ENCODE results near the gene RNF39. TPM values are rescaled to one million over a fixed set of nuclear protein-coding genes. Genes with fewer than 3 reads are reported as not detected.

The RNF39 gene
- total and polyA plus RNA-seq, 2 donors (not counting 3 experiments of a cell fraction or from before 2014, with no cell fraction given) = not detected

GRCh38 chr6:30029588-30029987 is 46.0 kb downstream of the RNF39 start:
- Histone ChIP-seq H3K4me1 (ENCODE audit: control insufficient read depth, extremely low read depth, insufficient read depth, low read length) (no peaks in the 10 kb centered on the region), H3K4me3 (replicated peaks in 1 of 3; ENCODE audit: insufficient read depth in 1 of 3, low read depth in 1 of 3, low read length in 3 of 3) (no peak overlapping the region), H3K9me3 (replicated peaks; ENCODE audit: control insufficient read depth, insufficient read depth, low read length) (no peaks in the 10 kb centered on the region), H3K9ac (replicated peaks; ENCODE audit: extremely low read depth, insufficient read depth, low read length) (no peak overlapping the region), H3K79me2 (ENCODE audit: control insufficient read depth, insufficient read depth, low read length) (no peaks in the 10 kb centered on the region), H3K4me2 (ENCODE audit: insufficient read depth, low read length) (no peak overlapping the region), H2AFZ (ENCODE audit: low read depth, low read length) (no peak overlapping the region), H4K20me1 (replicated peaks; ENCODE audit: control insufficient read depth, extremely low read depth, insufficient read depth, low read length) (no peaks in the 10 kb centered on the region), H3K9me1 (replicated peaks; ENCODE audit: control insufficient read depth, extremely low read depth, insufficient read depth, low read length) (no peaks in the 10 kb centered on the region), H3K27ac (ENCODE audit: insufficient read depth, low read depth, low read length) (no peak overlapping the region), H3K27me3 (ENCODE audit: control insufficient read depth in 2 of 2, insufficient read depth in 2 of 2, low read length in 2 of 2) (no peaks in the 10 kb centered on the region), H3K36me3 (ENCODE audit: control insufficient read depth in 2 of 2, extremely low read depth in 1 of 2, insufficient read depth in 2 of 2, low read length in 2 of 2) (no peaks in the 10 kb centered on the region)
- POLR2A ChIA-PET = no interaction called here
- intact Hi-C loops (cut with micrococcal nuclease) (loop anchor here (10.0 kb wide), 1 partner anchor 145 kb away; no protein-coding TSS in a partner anchor), dilution Hi-C loops (cut with MboI; ENCODE audit: extremely low pct_ligation_motif_present, low sequenced_read_pairs) (no loop called here)
- BruUV-seq (replicated peaks) = no TSS peak
- CTCF ChIA-PET = no interaction called here
- DNase-seq (ENCODE audit: low read depth, low spot score) (no peak), FAIRE-seq (no peak)
- TF ChIP-seq EZH2 (IDR thresholded peaks at IDR 0.05; ENCODE audit: borderline replicate concordance, low read depth, low read length, severe bottlenecking) = no peak
- no peak for TF ChIP-seq FOS (IDR thresholded peaks at IDR 0.05; ENCODE audit: borderline replicate concordance, insufficient read depth, low read length)

DNA sequence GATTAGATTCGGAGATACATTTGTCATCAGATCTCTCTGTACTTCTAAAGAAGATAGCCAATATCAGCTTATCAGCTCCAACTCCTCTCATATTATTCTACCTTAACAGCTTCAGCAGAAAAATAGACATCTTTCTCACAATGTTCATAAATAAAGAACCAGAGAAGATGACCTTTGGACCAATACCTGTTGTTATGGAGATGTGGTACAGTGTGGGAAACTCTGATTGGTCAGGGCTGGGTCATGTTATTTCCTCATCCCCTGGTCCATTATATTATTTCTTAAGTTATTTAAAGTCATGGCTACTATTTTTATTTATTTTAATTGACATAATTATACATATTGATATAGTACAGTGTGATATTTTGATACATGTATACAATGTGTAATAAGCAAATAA is 50.4 kb downstream of the RNF39 start:
- intact Hi-C loops (cut with micrococcal nuclease) = loop anchor here (10.0 kb wide), 1 partner anchor 150 kb away; no protein-coding TSS in a partner anchor

More for the DNA sequence above, 50.4 kb downstream of the RNF39 start:
- no peaks in the 10 kb centered on the region for H3K36me3 ChIP-seq (ENCODE audit: control insufficient read depth in 2 of 2, extremely low read depth in 1 of 2, insufficient read depth in 2 of 2, low read length in 2 of 2)
- H4K20me1 ChIP-seq (replicated peaks; ENCODE audit: control insufficient read depth, extremely low read depth, insufficient read depth, low read length) = no peaks in the 10 kb centered on the region
- H3K9me3 ChIP-seq (replicated peaks; ENCODE audit: control insufficient read depth, insufficient read depth, low read length) = no peaks in the 10 kb centered on the region
- no peaks in the 10 kb centered on the region for H3K79me2 ChIP-seq (ENCODE audit: control insufficient read depth, insufficient read depth, low read length)
- no peak overlapping the region for H3K4me3 ChIP-seq (replicated peaks in 1 of 3; ENCODE audit: insufficient read depth in 1 of 3, low read depth in 1 of 3, low read length in 3 of 3)
- dilution Hi-C loops (cut with MboI; ENCODE audit: extremely low pct_ligation_motif_present, low sequenced_read_pairs) = no loop called here
- no peaks in the 10 kb centered on the region for H3K4me1 ChIP-seq (ENCODE audit: control insufficient read depth, extremely low read depth, insufficient read depth, low read length)
- no peaks in the 10 kb centered on the region for H3K27me3 ChIP-seq (ENCODE audit: control insufficient read depth in 2 of 2, insufficient read depth in 2 of 2, low read length in 2 of 2)
- no peaks in the 10 kb centered on the region for H3K9me1 ChIP-seq (replicated peaks; ENCODE audit: control insufficient read depth, extremely low read depth, insufficient read depth, low read length)
- H3K9ac ChIP-seq (replicated peaks; ENCODE audit: extremely low read depth, insufficient read depth, low read length) = no peak overlapping the region
- no peak overlapping the region for H3K4me2 ChIP-seq (ENCODE audit: insufficient read depth, low read length)
- CTCF ChIA-PET = no interaction called here
- no peak for DNase-seq (ENCODE audit: low read depth, low spot score)
- POLR2A ChIA-PET = no interaction called here
- H3K27ac ChIP-seq (ENCODE audit: insufficient read depth, low read depth, low read length) = no peak overlapping the region
- no peak for FAIRE-seq
- no TSS peak for BruUV-seq (replicated peaks)
- no peak overlapping the region for H2AFZ ChIP-seq (ENCODE audit: low read depth, low read length)
- TF ChIP-seq JUN (IDR thresholded peaks at IDR 0.05; ENCODE audit: borderline replicate concordance, insufficient read depth, insufficient read length, low read depth) (no peak), EZH2 (IDR thresholded peaks at IDR 0.05; ENCODE audit: borderline replicate concordance, low read depth, low read length, severe bottlenecking) (no peak), POLR2AphosphoS5 (IDR thresholded peaks at IDR 0.05; ENCODE audit: insufficient read depth, low read depth, low read length) (no peak), POLR2A (IDR thresholded peaks at IDR 0.05; ENCODE audit: low read depth, low read length) (no peak), GATA2 (IDR thresholded peaks at IDR 0.05; ENCODE audit: insufficient read depth, insufficient read length, low read depth, low read length) (no peak), MYC (IDR thresholded peaks at IDR 0.05; ENCODE audit: low read depth, low read length) (no peak), CTCF (IDR thresholded peaks at IDR 0.05; ENCODE audit: extremely low read depth in 1 of 2, insufficient read depth in 1 of 2, low read depth in 1 of 2, low read length in 2 of 2) (no peak), FOS (IDR thresholded peaks at IDR 0.05; ENCODE audit: borderline replicate concordance, insufficient read depth, low read length) (no peak)
- TF ChIP-seq, protein P1, sequence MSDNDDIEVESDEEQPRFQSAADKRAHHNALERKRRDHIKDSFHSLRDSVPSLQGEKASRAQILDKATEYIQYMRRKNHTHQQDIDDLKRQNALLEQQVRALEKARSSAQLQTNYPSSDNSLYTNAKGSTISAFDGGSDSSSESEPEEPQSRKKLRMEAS (IDR thresholded peaks at IDR 0.05; ENCODE audit: insufficient read depth, insufficient read length) = no peak
